Activated T-helper 2 cell treated with anti-CD3 and anti-CD28 coated beads, Interferon-gamma antibody, Interleukin-2, Interleukin-4, amounts not matched to agents 10 μg/mL and 5 μg/mL and 100 μg/mL, durations not matched to agents 14 hours and 24 hours and 36 hours (primary cell): Measurements from ENCODE around the gene CCL1. TPM values are rescaled to one million over a fixed set of nuclear protein-coding genes. Genes with fewer than 3 reads are reported as not detected.
A peak's percentile ranks its signal among the peaks of the same experiment; 100 is the strongest.

ENCODE experiments used
- DNase-seq: peaks from one replicate; pipeline ENCODE4 v3.0.0; 2021; ENCODE audit warnings: low spot score
- H3K27ac Mint-ChIP-seq: one replicate; pipeline ENCODE4 v1.8.0; 2021; ENCODE audit warnings: mixed read lengths
- H3K27me3 Mint-ChIP-seq: one replicate; pipeline ENCODE4 v1.8.0; 2021; ENCODE audit warnings: low read depth, mixed read lengths
- H3K36me3 Mint-ChIP-seq: one replicate; pipeline ENCODE4 v1.8.0; 2021; ENCODE audit warnings: low read depth, mixed read lengths
- H3K4me1 Mint-ChIP-seq: one replicate; pipeline ENCODE4 v1.8.0; 2021; ENCODE audit warnings: low read depth, mixed read lengths
- H3K4me3 Mint-ChIP-seq: one replicate; pipeline ENCODE4 v1.8.0; 2021; ENCODE audit warnings: low read depth, mild to moderate bottlenecking, moderate library complexity, mixed read lengths
- H3K9me3 Mint-ChIP-seq: one replicate; pipeline ENCODE4 v1.8.0; 2021; ENCODE audit warnings: mixed read lengths
- intact Hi-C: fragments of 100-400 bp; cut with micrococcal nuclease; formaldehyde crosslinking; loops from one replicate; pipeline ENCODE4 v1.15.1; 2023
- total RNA-seq: library from RNA; stranded (reverse); gene quantifications from 2 replicates; pipeline ENCODE4 v1.2.3, GENCODE V29; 2022

Gene CCL1
- total RNA-seq, 1 donor from 2014 or later, result 88.1 TPM

- intact Hi-C loops, result loop anchor here (1.0 to 10.0 kb wide), 2 partner anchors 11 to 49 kb away; no protein-coding TSS in a partner anchor
- peaks cover 72% of the 10 kb centered on the region for H3K4me1 Mint-ChIP-seq
- peak overlapping the region; percentile 11 for H3K27ac Mint-ChIP-seq
- H3K4me3 Mint-ChIP-seq, result no peak overlapping the region
- DNase-seq, result no peak
- H3K36me3 Mint-ChIP-seq, result peaks cover 2% of the 10 kb centered on the region
- peaks cover under 1% of the 10 kb centered on the region for H3K27me3 Mint-ChIP-seq
- H3K9me3 Mint-ChIP-seq, result no peaks in the 10 kb centered on the region
Measured at GRCh38 chr17:34366010-34366409, 3.0 kb upstream of the CCL1 start.

- Mint-ChIP-seq H3K9me3 (no peaks in the 10 kb centered on the region), H3K27ac (peak overlapping the region; percentile 7), H3K4me3 (no peak overlapping the region), H3K36me3 (peaks cover 4% of the 10 kb centered on the region), H3K4me1 (peaks cover 72% of the 10 kb centered on the region), H3K27me3 (peaks cover 1% of the 10 kb centered on the region)
- DNase-seq, result no peak
- intact Hi-C loops, result loop anchor here (10.0 kb wide), 1 partner anchor 49 kb away; no protein-coding TSS in a partner anchor
Measured at GRCh38 chr17:34365340-34365739, 2.3 kb upstream of the CCL1 start.

- peaks cover 1% of the 10 kb centered on the region for H3K27me3 Mint-ChIP-seq
- intact Hi-C loops, result loop anchor here (10.0 kb wide), 1 partner anchor 50 kb away; no protein-coding TSS in a partner anchor
- no peak overlapping the region for H3K27ac Mint-ChIP-seq
- DNase-seq, result no peak
- H3K9me3 Mint-ChIP-seq, result no peaks in the 10 kb centered on the region
- H3K36me3 Mint-ChIP-seq, result peaks cover 4% of the 10 kb centered on the region
- peaks cover 66% of the 10 kb centered on the region for H3K4me1 Mint-ChIP-seq
- no peak overlapping the region for H3K4me3 Mint-ChIP-seq
Measured at GRCh38 chr17:34364751-34365150, 1.7 kb upstream of the CCL1 start.

- Mint-ChIP-seq H3K27ac (no peak overlapping the region), H3K4me3 (peak overlapping the region; percentile 41), H3K9me3 (no peaks in the 10 kb centered on the region), H3K4me1 (peaks cover 53% of the 10 kb centered on the region), H3K36me3 (peaks cover 4% of the 10 kb centered on the region), H3K27me3 (peaks cover 13% of the 10 kb centered on the region)
- peak; percentile 72 for DNase-seq
- intact Hi-C loops, result loop anchor here (1.0 to 10.0 kb wide), 3 partner anchors 17 to 161 kb away; no protein-coding TSS in a partner anchor
Measured at GRCh38 chr17:34361478-34362061, 1.5 kb downstream of the CCL1 start.

- H3K27ac Mint-ChIP-seq, result peak overlapping the region; percentile 63
- peak overlapping the region; percentile 51 for H3K4me3 Mint-ChIP-seq
- no peaks in the 10 kb centered on the region for H3K9me3 Mint-ChIP-seq
- intact Hi-C loops, result loop anchor here (1.0 to 10.0 kb wide), 3 partner anchors 18 to 160 kb away; no protein-coding TSS in a partner anchor
- H3K27me3 Mint-ChIP-seq, result peaks cover 15% of the 10 kb centered on the region
- peaks cover 4% of the 10 kb centered on the region for H3K36me3 Mint-ChIP-seq
- no peak for DNase-seq
- H3K4me1 Mint-ChIP-seq, result peaks cover 45% of the 10 kb centered on the region
Measured at GRCh38 chr17:34360601-34361270, 2.3 kb downstream of the CCL1 start.

- intact Hi-C loops, result no loop called here
- H3K27me3 Mint-ChIP-seq, result peaks cover 26% of the 10 kb centered on the region
- H3K4me3 Mint-ChIP-seq, result no peak overlapping the region
- H3K27ac Mint-ChIP-seq, result no peak overlapping the region
- H3K36me3 Mint-ChIP-seq, result peaks cover 4% of the 10 kb centered on the region
- no peaks in the 10 kb centered on the region for H3K9me3 Mint-ChIP-seq
- peaks cover 26% of the 10 kb centered on the region for H3K4me1 Mint-ChIP-seq
- DNase-seq, result no peak
Measured at GRCh38 chr17:34358631-34359030, 4.4 kb downstream of the CCL1 start.

GRCh38 chr17:34357398-34357797 lies 5.6 kb downstream of the CCL1 start:
- H3K36me3 Mint-ChIP-seq, result peaks cover 4% of the 10 kb centered on the region
- peaks cover 15% of the 10 kb centered on the region for H3K4me1 Mint-ChIP-seq
- no peak overlapping the region for H3K27ac Mint-ChIP-seq
- H3K27me3 Mint-ChIP-seq, result peaks cover 34% of the 10 kb centered on the region
- no peaks in the 10 kb centered on the region for H3K9me3 Mint-ChIP-seq
- no peak overlapping the region for H3K4me3 Mint-ChIP-seq
- intact Hi-C loops, result no loop called here
- DNase-seq, result no peak

GRCh38 chr17:34356194-34356593 lies 6.8 kb downstream of the CCL1 start, which contains the start of gene CCL13:
TSS of gene CCL13 (plus strand) at chr17:34356480. CDS start at chr17:34356527, 47 bp downstream.
- H3K9me3 Mint-ChIP-seq, result no peaks in the 10 kb centered on the region
- DNase-seq, result no peak
- intact Hi-C loops, result no loop called here
- peaks cover 4% of the 10 kb centered on the region for H3K36me3 Mint-ChIP-seq
- H3K4me1 Mint-ChIP-seq, result peaks cover 9% of the 10 kb centered on the region
- no peak within 1 kb of the TSS for H3K27ac Mint-ChIP-seq
- no peak within 1 kb of the TSS for H3K4me3 Mint-ChIP-seq
- H3K27me3 Mint-ChIP-seq, result peaks cover 45% of the 10 kb centered on the region

GRCh38 chr17:34354637-34355036 lies 8.4 kb downstream of the CCL1 start:
- intact Hi-C loops, result no loop called here
- Mint-ChIP-seq H3K4me1 (peaks cover 1% of the 10 kb centered on the region), H3K27me3 (peaks cover 47% of the 10 kb centered on the region), H3K4me3 (no peak overlapping the region), H3K27ac (no peak overlapping the region), H3K9me3 (no peaks in the 10 kb centered on the region), H3K36me3 (no peaks in the 10 kb centered on the region)
- no peak for DNase-seq

GRCh38 chr17:34352191-34352590 lies 10.8 kb downstream of the CCL1 start:
- Mint-ChIP-seq H3K27me3 (peaks cover 53% of the 10 kb centered on the region), H3K4me1 (no peaks in the 10 kb centered on the region), H3K27ac (no peak overlapping the region), H3K36me3 (no peaks in the 10 kb centered on the region), H3K4me3 (no peak overlapping the region), H3K9me3 (no peaks in the 10 kb centered on the region)
- intact Hi-C loops, result no loop called here
- no peak for DNase-seq

- no peaks in the 10 kb centered on the region for H3K9me3 Mint-ChIP-seq
- peaks cover 51% of the 10 kb centered on the region for H3K27me3 Mint-ChIP-seq
- H3K27ac Mint-ChIP-seq, result no peak overlapping the region
- H3K36me3 Mint-ChIP-seq, result no peaks in the 10 kb centered on the region
- H3K4me3 Mint-ChIP-seq, result no peak overlapping the region
- DNase-seq, result no peak
- H3K4me1 Mint-ChIP-seq, result no peaks in the 10 kb centered on the region
- intact Hi-C loops, result no loop called here
Measured at GRCh38 chr17:34351096-34351495, 11.9 kb downstream of the CCL1 start.

- Mint-ChIP-seq H3K36me3 (no peaks in the 10 kb centered on the region), H3K27me3 (peaks cover 55% of the 10 kb centered on the region), H3K9me3 (no peaks in the 10 kb centered on the region), H3K27ac (no peak overlapping the region), H3K4me3 (no peak overlapping the region), H3K4me1 (no peaks in the 10 kb centered on the region)
- intact Hi-C loops, result no loop called here
- no peak for DNase-seq
Measured at GRCh38 chr17:34349751-34350150, 13.3 kb downstream of the CCL1 start.

GRCh38 chr17:34347063-34347462 lies 16.0 kb downstream of the CCL1 start:
- no peak for DNase-seq
- intact Hi-C loops, result no loop called here
- Mint-ChIP-seq H3K9me3 (no peaks in the 10 kb centered on the region), H3K36me3 (no peaks in the 10 kb centered on the region), H3K27ac (no peak overlapping the region), H3K4me3 (no peak overlapping the region), H3K27me3 (peaks cover 52% of the 10 kb centered on the region), H3K4me1 (no peaks in the 10 kb centered on the region)
